ENCODE measurements around the gene TSKS. TPM values are rescaled to one million over a fixed set of nuclear protein-coding genes. Genes with fewer than 3 reads are reported as not detected.
A peak's percentile ranks its signal among the peaks of the same experiment; 100 is the strongest.

Gene TSKS
- total RNA-seq, 1 donor from 2014 or later: not detected

DNA sequence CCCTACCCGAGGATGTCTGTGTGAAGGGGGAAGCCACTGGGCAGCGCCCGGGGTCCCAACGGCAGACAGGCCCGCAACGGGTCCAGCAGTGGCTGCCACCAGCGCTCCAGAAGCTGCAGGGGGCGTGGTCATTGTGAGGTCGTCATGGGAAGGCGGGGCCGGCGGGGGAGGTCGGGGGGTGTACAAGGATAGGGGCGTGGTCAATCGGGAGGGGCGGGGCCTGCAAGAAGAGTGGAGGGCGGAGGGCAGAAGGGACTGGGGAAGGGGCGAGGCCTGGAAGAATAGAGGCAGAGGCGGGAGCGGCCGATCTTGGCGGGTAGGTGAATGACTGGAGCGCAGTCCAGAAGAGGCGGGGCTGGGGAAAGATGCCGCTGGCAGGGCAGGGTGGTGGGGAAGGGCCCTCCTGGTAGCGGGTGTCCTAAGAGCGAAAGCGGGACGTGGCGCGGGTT, 45.6 kb upstream of the TSKS start:
- TF ChIP-seq CTCF (IDR thresholded peaks at IDR 0.05): no peak
- Histone ChIP-seq H3K4me3 (peak overlapping the region; percentile 71 to 80), H3K27ac (peak overlapping the region; percentile 77), H3K9me3 (no peaks in the 10 kb centered on the region), H3K4me1 (peaks cover 6 to 14% of the 10 kb centered on the region in 2 donors), H3K36me3 (peaks cover 24% of the 10 kb centered on the region in 2 donors), H3K27me3 (no peaks in the 10 kb centered on the region)
- intact Hi-C loops (cut with DNase I): loop anchor here (2.0 kb wide), 2 partner anchors 58 to 60 kb away; no protein-coding TSS in a partner anchor
- peak; percentile 73 to 96 for DNase-seq (ENCODE audit: low spot score in 2 of 2)

DNA sequence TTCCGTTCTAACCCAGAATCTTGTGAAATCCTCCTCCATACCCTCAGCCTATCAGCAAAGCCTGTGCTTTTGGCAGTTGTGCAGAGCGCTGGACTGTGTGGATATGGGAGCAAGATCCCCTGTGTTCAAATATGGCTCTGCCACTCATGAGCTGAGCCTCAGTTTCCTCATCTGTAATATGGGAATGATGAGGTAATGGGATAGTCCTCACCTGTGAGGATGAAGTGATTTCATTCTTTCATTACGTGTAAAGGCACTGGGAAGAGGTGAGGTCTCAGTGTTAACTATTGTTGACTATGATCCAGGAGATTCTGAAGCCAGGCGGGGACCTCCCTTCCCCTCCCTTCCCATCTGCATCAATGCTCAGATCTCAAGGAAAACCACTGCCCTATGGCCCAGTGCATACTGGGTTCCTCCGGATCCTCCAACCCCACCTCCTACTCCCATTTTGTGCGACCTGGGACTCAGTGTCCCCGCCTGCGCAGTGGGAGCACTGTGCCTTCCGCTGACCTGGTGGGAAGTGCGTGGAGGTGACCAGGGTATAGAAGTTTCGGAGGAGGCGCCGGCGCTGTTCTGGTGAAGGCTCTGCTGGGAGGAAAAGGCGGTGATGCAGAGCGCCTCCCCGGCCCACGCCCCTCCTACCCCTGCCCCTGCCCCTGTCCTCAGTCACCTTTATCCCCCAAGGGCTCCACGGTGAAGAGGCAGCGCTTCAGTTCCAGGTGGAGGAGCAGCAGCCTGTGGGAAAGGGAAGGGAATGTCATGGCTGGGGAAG, 45.0 kb upstream of the TSKS start:
- intact Hi-C loops (cut with DNase I): loop anchor here (2.0 kb wide), 2 partner anchors 57 to 61 kb away; no protein-coding TSS in a partner anchor
- peak overlapping the region; percentile 57 to 77 for H3K27ac ChIP-seq
- peaks cover 30 to 31% of the 10 kb centered on the region in 2 donors for H3K36me3 ChIP-seq
- DNase-seq (ENCODE audit: low spot score in 2 of 2): peak in 1 of 2 donors; percentile 63
- H3K4me3 ChIP-seq: peak overlapping the region; percentile 71 to 80
- no peak for TF ChIP-seq CTCF (IDR thresholded peaks at IDR 0.05)
- H3K9me3 ChIP-seq: no peaks in the 10 kb centered on the region
- H3K4me1 ChIP-seq: peaks cover 6 to 12% of the 10 kb centered on the region in 2 donors
- no peaks in the 10 kb centered on the region for H3K27me3 ChIP-seq

DNA sequence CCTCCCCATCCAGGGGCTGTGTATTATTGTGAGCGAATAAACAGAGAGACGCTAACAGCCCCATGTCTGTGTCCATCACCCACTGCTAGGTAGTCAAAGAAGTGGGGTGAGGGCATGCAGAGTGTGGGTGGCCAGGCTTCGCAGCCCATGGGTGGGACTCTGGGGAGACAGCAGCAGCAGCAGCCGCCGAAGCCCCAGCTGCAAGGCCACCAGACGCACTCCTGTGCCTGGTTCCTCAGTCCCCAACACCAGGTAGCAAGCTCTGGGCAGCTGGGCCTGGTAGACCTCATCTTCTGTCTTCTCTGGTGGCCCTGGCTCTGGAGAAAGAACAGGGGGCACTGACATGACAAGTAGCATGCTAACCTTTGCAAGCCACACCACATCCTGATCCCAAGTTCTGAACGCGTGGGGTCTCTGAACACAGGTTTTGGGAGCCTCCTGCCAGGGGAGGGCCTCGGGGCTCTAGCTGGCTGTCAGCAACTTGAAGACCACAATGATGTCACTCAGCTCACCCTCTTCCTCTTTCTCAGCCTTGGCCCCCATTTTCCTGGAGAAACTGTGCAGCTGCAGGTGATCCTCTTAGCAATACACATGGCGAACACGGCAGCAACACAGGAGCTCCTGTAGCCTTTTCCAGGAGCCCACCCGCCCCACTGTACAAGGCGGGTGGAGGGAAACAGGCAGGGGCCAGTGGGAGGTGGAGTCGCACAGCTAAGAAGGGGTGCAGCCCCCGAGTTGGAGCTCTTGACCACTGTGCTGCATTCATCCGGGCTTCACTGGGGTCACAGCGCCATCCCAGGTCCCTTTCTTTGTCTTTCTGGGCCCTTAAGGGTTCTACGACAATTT, 44.2 kb upstream of the TSKS start:
- intact Hi-C loops (cut with DNase I): no loop called here
- no peaks in the 10 kb centered on the region for H3K9me3 ChIP-seq
- H3K27ac ChIP-seq: no peak overlapping the region
- peak in 1 of 2 donors; percentile 61 for DNase-seq (ENCODE audit: low spot score in 2 of 2)
- no peak for TF ChIP-seq CTCF (IDR thresholded peaks at IDR 0.05)
- no peak overlapping the region for H3K4me3 ChIP-seq
- H3K4me1 ChIP-seq: peaks cover 6 to 12% of the 10 kb centered on the region in 2 donors
- H3K27me3 ChIP-seq: no peaks in the 10 kb centered on the region
- peaks cover 34 to 35% of the 10 kb centered on the region in 2 donors for H3K36me3 ChIP-seq

GRCh38 chr19:49806620-49806959, 43.5 kb upstream of the TSKS start:
- H3K4me1 ChIP-seq: peaks cover 6 to 17% of the 10 kb centered on the region in 2 donors
- DNase-seq (ENCODE audit: low spot score in 2 of 2): no peak
- H3K9me3 ChIP-seq: no peaks in the 10 kb centered on the region
- intact Hi-C loops (cut with DNase I): no loop called here
- H3K36me3 ChIP-seq: peaks cover 34 to 40% of the 10 kb centered on the region in 2 donors
- H3K27me3 ChIP-seq: no peaks in the 10 kb centered on the region
- H3K4me3 ChIP-seq: no peak overlapping the region
- no peak overlapping the region for H3K27ac ChIP-seq
- TF ChIP-seq CTCF (IDR thresholded peaks at IDR 0.05): no peak

DNA sequence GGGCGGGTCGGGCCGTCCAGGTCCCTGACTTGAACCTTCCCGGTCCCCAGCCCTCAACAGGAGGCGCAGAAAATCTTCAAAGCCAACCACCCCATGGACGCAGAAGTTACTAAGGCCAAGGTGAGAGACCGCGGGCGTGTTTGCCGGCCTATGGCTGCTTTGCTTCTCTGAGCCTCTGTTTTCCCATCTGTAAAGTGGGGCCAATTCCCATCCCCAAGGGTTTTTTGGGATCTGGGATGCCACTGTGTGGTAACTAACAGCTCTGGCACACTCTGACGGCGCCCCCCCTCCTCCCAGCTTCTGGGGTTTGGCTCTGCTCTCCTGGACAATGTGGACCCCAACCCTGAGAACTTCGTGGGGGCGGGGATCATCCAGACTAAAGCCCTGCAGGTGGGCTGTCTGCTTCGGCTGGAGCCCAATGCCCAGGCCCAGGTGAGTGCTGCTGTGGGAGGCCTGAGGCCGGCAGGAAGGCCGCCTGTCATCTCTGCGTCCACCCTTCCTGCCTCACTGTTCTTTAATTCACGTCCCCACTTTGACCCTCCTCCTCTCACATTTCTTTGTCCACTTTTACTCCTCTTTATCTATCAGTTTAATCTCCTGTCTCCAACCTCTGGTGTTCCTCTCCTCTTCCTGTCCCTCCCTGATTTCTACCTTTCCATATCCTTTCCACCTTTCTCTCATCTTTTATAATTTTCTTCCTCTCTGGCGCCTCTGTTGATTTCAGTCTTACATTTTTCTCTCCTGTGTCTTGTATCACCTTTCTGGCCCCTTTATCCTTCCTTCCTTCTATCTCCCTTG, 42.9 kb upstream of the TSKS start:
- Histone ChIP-seq H3K4me3 (no peak overlapping the region), H3K27me3 (no peaks in the 10 kb centered on the region), H3K27ac (no peak overlapping the region), H3K36me3 (peaks cover 39 to 45% of the 10 kb centered on the region in 2 donors), H3K9me3 (no peaks in the 10 kb centered on the region), H3K4me1 (peaks cover 6 to 17% of the 10 kb centered on the region in 2 donors)
- TF ChIP-seq CTCF (IDR thresholded peaks at IDR 0.05): no peak
- no peak for DNase-seq (ENCODE audit: low spot score in 2 of 2)
- intact Hi-C loops (cut with DNase I): no loop called here

Measured in ascending aorta (tissue), 2 donors.